ENCODE results near the gene SCN3A. TPM values are rescaled to one million over a fixed set of nuclear protein-coding genes. Genes with fewer than 3 reads are reported as not detected.
A peak's percentile ranks its signal among the peaks of the same experiment; 100 is the strongest.

SCN3A gene
- total RNA-seq, result 10 to 100 TPM in 1 of 5 donors, 1 to 10 TPM in 2, under 1 TPM in 1, not detected in 1; 0.87 to 12.5 (median 3.2) TPM
- polyA plus RNA-seq, result under 1 TPM; under 0.01 to 0.31 (median 0.28) TPM
- long read RNA-seq, donor 1, result 0 reads
- long read RNA-seq, donor 2, result 0 reads
- long read RNA-seq, donor 3, result 0 reads
- long read RNA-seq, donor 4, result 0 reads
- long read RNA-seq, donor 5, result 0 reads
- long read RNA-seq, donor 6, result 0 reads
- long read RNA-seq, donor 7, result 0 reads
- long read RNA-seq, donor 8, result 0 reads
- long read RNA-seq, donor 9, result 0 reads
- long read RNA-seq, donor 10, result 0 reads

GRCh38 chr2:165203689-165204559, at the start of gene SCN3A:
Gene SCN3A (minus strand): TSS chr2:165204050. CDS start chr2:165176394, 27,656 bp downstream.
- 16 to 24% (median 18%) methylated on average over 8 of the region's 8 CpGs for WGBS, 5 donors
- peak; percentile 30 to 81 for DNase-seq
- Histone ChIP-seq H3K27ac (no peak within 1 kb of the TSS), H3K36me3 (no peaks in the 10 kb centered on the region), H3K4me3 (peak within 1 kb of the TSS in 1 of 4 donors; percentile 16), H3K9me3 (no peaks in the 10 kb centered on the region), H3K27me3 (no peaks in the 10 kb centered on the region), H3K4me1 (peaks cover 0 to 4% (median 0%) of the 10 kb centered on the region in 4 donors)
- intact Hi-C loops (cut with DNase I; ENCODE audit: low total_unique reads), result loop anchor here (10.0 kb wide), 1 partner anchor 189 kb away; no protein-coding TSS in a partner anchor
- TF ChIP-seq EP300 (IDR thresholded peaks at IDR 0.05), result no peak
- peak in 5 of 7 experiments; percentile 28 to 55 (median 48) for TF ChIP-seq CTCF (IDR thresholded peaks at IDR 0.05)
- no peak for TF ChIP-seq POLR2A (IDR thresholded peaks at IDR 0.05)
- no peak for TF ChIP-seq POLR2AphosphoS5 (IDR thresholded peaks at IDR 0.05)

- Histone ChIP-seq H3K9me3 (no peaks in the 10 kb centered on the region), H3K36me3 (no peaks in the 10 kb centered on the region), H3K4me3 (no peak overlapping the region), H3K27me3 (no peaks in the 10 kb centered on the region), H3K27ac (no peak overlapping the region), H3K4me1 (peaks cover 0 to 4% (median 0%) of the 10 kb centered on the region in 4 donors)
- intact Hi-C loops (cut with DNase I; ENCODE audit: low total_unique reads), result no loop called here
- TF ChIP-seq EP300 (IDR thresholded peaks at IDR 0.05), result no peak
- TF ChIP-seq CTCF (IDR thresholded peaks at IDR 0.05), result no peak
- no peak for TF ChIP-seq POLR2AphosphoS5 (IDR thresholded peaks at IDR 0.05)
- no peak for TF ChIP-seq POLR2A (IDR thresholded peaks at IDR 0.05)
- no peak for DNase-seq
Observed at GRCh38 chr2:165253178-165253577, 49.3 kb upstream of the SCN3A start.

GRCh38 chr2:165251366-165251765, 47.5 kb upstream of the SCN3A start:
- no peaks in the 10 kb centered on the region for H3K9me3 ChIP-seq
- H3K27me3 ChIP-seq, result no peaks in the 10 kb centered on the region
- H3K36me3 ChIP-seq, result no peaks in the 10 kb centered on the region
- WGBS, 5 donors, result 16 to 47% (median 32%) methylated on average over 4 of the region's 4 CpGs
- intact Hi-C loops (cut with DNase I; ENCODE audit: low total_unique reads), result no loop called here
- no peak overlapping the region for H3K27ac ChIP-seq
- TF ChIP-seq CTCF (IDR thresholded peaks at IDR 0.05) (no peak), POLR2AphosphoS5 (IDR thresholded peaks at IDR 0.05) (no peak), EP300 (IDR thresholded peaks at IDR 0.05) (no peak), POLR2A (IDR thresholded peaks at IDR 0.05) (no peak)
- H3K4me1 ChIP-seq, result peaks cover 0 to 4% (median 0%) of the 10 kb centered on the region in 4 donors
- DNase-seq, result no peak
- no peak overlapping the region for H3K4me3 ChIP-seq

- WGBS, 5 donors, result 41 to 54% (median 48%) methylated on average over 2 of the region's 2 CpGs
- Histone ChIP-seq H3K4me1 (peaks cover 0 to 4% (median 0%) of the 10 kb centered on the region in 4 donors), H3K27ac (no peak overlapping the region), H3K36me3 (no peaks in the 10 kb centered on the region), H3K9me3 (no peaks in the 10 kb centered on the region), H3K4me3 (no peak overlapping the region), H3K27me3 (no peaks in the 10 kb centered on the region)
- DNase-seq, result no peak
- intact Hi-C loops (cut with DNase I; ENCODE audit: low total_unique reads), result no loop called here
- TF ChIP-seq POLR2A (IDR thresholded peaks at IDR 0.05) (no peak), POLR2AphosphoS5 (IDR thresholded peaks at IDR 0.05) (no peak), EP300 (IDR thresholded peaks at IDR 0.05) (no peak), CTCF (IDR thresholded peaks at IDR 0.05) (no peak)
Observed at GRCh38 chr2:165248238-165248637, 44.4 kb upstream of the SCN3A start.

Data from stomach (tissue), 19 donors.